Testis (tissue), 3 donors: ENCODE results near the gene POLE. TPM values are rescaled to one million over a fixed set of nuclear protein-coding genes. Genes with fewer than 3 reads are reported as not detected.

ENCODE experiments used
- DNase-seq: peaks from one replicate; pipeline ENCODE4 v3.0.0-alpha.2; 2019
- H3K27ac ChIP-seq, 2 donors: fragments of 200-600 bp; sonication (generic); one replicate each; pipeline ENCODE4 v1.5.1; 2019
- H3K27me3 ChIP-seq: fragments of 200-600 bp; sonication (generic); one replicate; pipeline ENCODE4 v1.5.1; 2019
- H3K36me3 ChIP-seq: fragments of 200-600 bp; sonication (generic); one replicate; pipeline ENCODE4 v1.5.1; 2017; ENCODE audit warnings: low read depth; ENCODE audit errors: missing control alignments
- H3K4me1 ChIP-seq: fragments of 200-600 bp; sonication (generic); one replicate; pipeline ENCODE4 v1.5.1; 2019
- H3K4me3 ChIP-seq, 2 donors: fragments of 200-600 bp; sonication (generic); one replicate each; pipeline ENCODE4 v1.5.1; 2017 to 2019
- H3K9me3 ChIP-seq: fragments of 200-600 bp; sonication (generic); one replicate; pipeline ENCODE4 v1.5.1; 2017
- CTCF ChIP-seq, 3 experiments: fragments of 450-650 bp in 2 of 3; fragments of 200-600 bp in 1 of 3; sonication (generic) in 1 of 3; IDR thresholded peaks; one replicate each; pipeline ENCODE4 v1.5.1; 2016 to 2019; ENCODE audit warnings: antibody characterized with exemption in 3 of 3, mild to moderate bottlenecking in 2 of 3, moderate library complexity in 1 of 3
- POLR2A ChIP-seq: fragments of 450-650 bp; IDR thresholded peaks from one replicate; pipeline ENCODE4 v1.6.1; 2017; ENCODE audit warnings: antibody characterized with exemption, mild to moderate bottlenecking, moderate library complexity
- WGBS, 2 donors: methylation state at CpG; one replicate each; pipeline ENCODE4 v1.1.5; 2018; 5-methylcytosine and 5-hydroxymethylcytosine counted together
- intact Hi-C: fragments of 100-400 bp; cut with DNase I; formaldehyde crosslinking; loops from one replicate; pipeline ENCODE4 v1.15.1; 2023; ENCODE audit warnings: low total_unique reads
- polyA plus RNA-seq: library from polyadenylated mRNA; stranded (reverse); fragments of 350-450 nt; fragmentation: Illumina TruSeq; extraction: RNeasy Lipid Tissue Mini Kit (QIAGEN cat#74804); gene quantifications from one replicate; pipeline ENCODE4 v1.2.3, GENCODE V29; 2014; ENCODE audit warnings: low read depth, low replicate concordance; ENCODE audit not compliant: insufficient read depth
- total RNA-seq, 2 donors: library from RNA; depleted of rRNA; stranded (reverse); fragments of >200 nt; gene quantifications; one replicate each; pipeline ENCODE4 v1.2.3, GENCODE V29; 2016

POLE gene
- total and polyA plus RNA-seq, 3 donors from 2014 or later = 76.8 to 288 (median 123) TPM

GRCh38 chr12:132596016-132596415, 91.1 kb downstream of the POLE start:
- Histone ChIP-seq H3K36me3 (no peaks in the 10 kb centered on the region), H3K9me3 (no peaks in the 10 kb centered on the region), H3K4me3 (no peak overlapping the region), H3K27ac (no peak overlapping the region), H3K27me3 (no peaks in the 10 kb centered on the region), H3K4me1 (no peaks in the 10 kb centered on the region)
- WGBS, 2 donors = 46 to 81% methylated on average over 9 to 18 of the region's 18 CpGs
- TF ChIP-seq CTCF (IDR thresholded peaks at IDR 0.05) = no peak
- no peak for TF ChIP-seq POLR2A
- intact Hi-C loops = no loop called here
- no peak for DNase-seq

- no peaks in the 10 kb centered on the region for H3K27me3 ChIP-seq
- TF ChIP-seq POLR2A (no peak), CTCF (IDR thresholded peaks at IDR 0.05) (no peak)
- H3K4me1 ChIP-seq = no peaks in the 10 kb centered on the region
- no peak for DNase-seq
- H3K27ac ChIP-seq = no peak overlapping the region
- intact Hi-C loops = no loop called here
- H3K4me3 ChIP-seq = no peak overlapping the region
- H3K9me3 ChIP-seq = no peaks in the 10 kb centered on the region
- H3K36me3 ChIP-seq = no peaks in the 10 kb centered on the region
- 76 to 83% methylated on average over 11 of the region's 11 CpGs for WGBS, 2 donors
These were observed 92.0 kb downstream of the POLE start for GRCh38 chr12:132595183-132595582.

DNA sequence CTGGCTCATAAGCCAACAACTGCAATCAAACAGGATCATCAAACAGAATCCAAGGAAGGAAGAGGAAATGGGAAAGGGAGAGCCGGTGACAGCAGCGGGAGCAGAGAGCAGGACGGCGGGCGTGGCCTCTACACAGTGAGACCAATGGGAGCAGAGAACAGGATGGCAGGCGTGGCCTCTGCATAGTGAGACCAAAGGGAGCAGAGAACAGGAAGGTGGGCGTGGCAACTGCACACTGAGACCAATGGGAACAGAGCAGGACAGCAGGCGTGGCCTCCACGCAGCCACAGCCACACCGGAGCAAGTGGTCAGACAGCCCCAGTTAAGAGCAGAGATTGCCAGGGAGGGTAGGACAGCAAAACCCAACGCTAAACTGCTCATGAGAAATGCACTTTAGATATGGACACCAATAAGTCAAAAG, 93.2 kb downstream of the POLE start:
- H3K4me3 ChIP-seq = no peak overlapping the region
- no peaks in the 10 kb centered on the region for H3K4me1 ChIP-seq
- no peaks in the 10 kb centered on the region for H3K9me3 ChIP-seq
- H3K27ac ChIP-seq = no peak overlapping the region
- no peaks in the 10 kb centered on the region for H3K27me3 ChIP-seq
- H3K36me3 ChIP-seq = no peaks in the 10 kb centered on the region
- 17 to 31% methylated on average over 11 of the region's 11 CpGs for WGBS, 2 donors
- no peak for TF ChIP-seq POLR2A
- no peak for TF ChIP-seq CTCF (IDR thresholded peaks at IDR 0.05)
- peak; percentile 89 for DNase-seq
- intact Hi-C loops = no loop called here

- Histone ChIP-seq H3K27ac (no peak overlapping the region), H3K27me3 (no peaks in the 10 kb centered on the region), H3K4me1 (no peaks in the 10 kb centered on the region), H3K9me3 (no peaks in the 10 kb centered on the region), H3K4me3 (no peak overlapping the region), H3K36me3 (no peaks in the 10 kb centered on the region)
- DNase-seq = no peak
- intact Hi-C loops = no loop called here
- WGBS, 2 donors = 46 to 65% methylated on average over 12 to 18 of the region's 18 CpGs
- no peak for TF ChIP-seq CTCF (IDR thresholded peaks at IDR 0.05)
- no peak for TF ChIP-seq POLR2A
These were observed 93.6 kb downstream of the POLE start for GRCh38 chr12:132593521-132593920.

- intact Hi-C loops = no loop called here
- 70 to 72% methylated on average over 21 of the region's 21 CpGs for WGBS, 2 donors
- no peaks in the 10 kb centered on the region for H3K4me1 ChIP-seq
- H3K4me3 ChIP-seq = no peak overlapping the region
- TF ChIP-seq POLR2A (no peak), CTCF (IDR thresholded peaks at IDR 0.05) (no peak)
- H3K9me3 ChIP-seq = no peaks in the 10 kb centered on the region
- no peak overlapping the region for H3K27ac ChIP-seq
- no peaks in the 10 kb centered on the region for H3K27me3 ChIP-seq
- DNase-seq = no peak
- no peaks in the 10 kb centered on the region for H3K36me3 ChIP-seq
These were observed 94.1 kb downstream of the POLE start for GRCh38 chr12:132593071-132593470.
